Pancreas (tissue), 10 donors: ENCODE results near the gene ORM2. TPM values are rescaled to one million over a fixed set of nuclear protein-coding genes. Genes with fewer than 3 reads are reported as not detected.

Experiments used
- ATAC-seq, 4 donors: fragments of 200-7000 bp; cut with Tn5 transposase; one replicate each; pipeline versions ENCODE4 v1.8.0 to v1.9.1; 2020; ENCODE audit warnings: mild to moderate bottlenecking in 4 of 4, moderate library complexity in 4 of 4
- DNase-seq, 6 donors: peaks; one replicate each; pipeline ENCODE4 v3.0.0-alpha.2; 2020
- FAIRE-seq: peaks from 2 replicates; lab custom pipeline; 2012; peaks lifted over from hg19 to GRCh38; lab: Jason Lieb, UNC
- H3K27ac ChIP-seq, 4 donors: fragments of 200-600 bp; sonication (generic); 1 replicate in 3 of 4; 2 replicates in 1 of 4; pipeline versions ENCODE4 v1.5.0 to v1.8.0; 2020
- H3K27me3 ChIP-seq, 4 donors: fragments of 200-600 bp; one replicate each; pipeline ENCODE4 v1.8.0; 2021
- H3K36me3 ChIP-seq, 3 donors: fragments of 200-600 bp; sonication (generic) in 1 of 3; one replicate each; pipeline versions ENCODE4 v1.5.0 to v1.8.0; 2020 to 2021
- H3K4me1 ChIP-seq, 3 donors: fragments of 200-600 bp; one replicate each; pipeline ENCODE4 v1.8.0; 2021
- H3K4me3 ChIP-seq, 4 donors: fragments of 200-600 bp; sonication (generic) in 2 of 4; one replicate each; pipeline versions ENCODE4 v1.5.0 to v1.8.0; 2020 to 2021
- H3K9me3 ChIP-seq, 4 donors: fragments of 200-600 bp; one replicate each; pipeline ENCODE4 v1.8.0; 2021
- WGBS, 2 donors: extraction: QIAGEN DNeasy Blood & Tissue Kit; methylation state at CpG; one replicate each; pipeline ENCODE4 v1.1.7; 2013; 5-methylcytosine and 5-hydroxymethylcytosine counted together
- intact Hi-C, 3 donors: fragments of 100-400 bp; cut with DNase I; formaldehyde crosslinking; loops; one replicate each; pipeline versions ENCODE4 v1.11.1 to v1.14.2; 2022
- polyA plus RNA-seq, 2 donors: library from polyadenylated mRNA; stranded (reverse); fragments of 200-250 nt; gene quantifications; one replicate each; pipeline ENCODE4 v1.2.3, GENCODE V29; 2013
- total RNA-seq, 6 donors: library from RNA; stranded (reverse); fragmentation: NEBNext Ultra II Directional in 4 of 6; extraction: Animal tissue kit (Norgen Biotek cat#: 25700) in 4 of 6; gene quantifications; one replicate each; pipeline versions ENCODE4 v1.2.1 to v1.2.4, GENCODE V29; 2021 to 2023
- TF ChIP-seq, protein P1 (sequence below), 4 donors: fragments of 200-600 bp; sonication (generic) in 3 of 4; IDR thresholded peaks; one replicate each; pipeline versions ENCODE4 v1.5.0 to v1.8.0; 2021; ENCODE audit warnings: antibody characterized with exemption in 4 of 4
- donor health status: healthy with polysubstance abuse.
- donor health status: DM: no; HTN: no; CAD: no; lungs with moderate emphysema.
- donor health status: DM: no; HTN: no; CAD: no.
- donor health status: control.
- donor health status: control.
- donor health status: Bipolar disorder and iron deficiency.
- donor health status: DM: yes; HTN: yes; CAD: no.
- donor health status: DM: no; HTN: no; CAD: no.
- donor health status: DM: no; HTN: no; CAD: no.
- donor health status: DM: yes; HTN: yes; CAD: no.

Gene ORM2
- total and polyA plus RNA-seq, 8 donors, result 0.12 to 3.1 (median 0.50) TPM; not detected in 4

- H3K9me3 ChIP-seq, result no peaks in the 10 kb centered on the region
- H3K4me3 ChIP-seq, result no peak overlapping the region
- intact Hi-C loops, result loop anchor here in 2 of 3 donors (5.0 kb wide), 1 partner anchor 182 kb away; no protein-coding TSS in a partner anchor
- H3K27me3 ChIP-seq, result no peaks in the 10 kb centered on the region
- FAIRE-seq (no peak), DNase-seq (peak in 4 of 6 donors; percentile 7 to 59 (median 30)), ATAC-seq (no peak)
- H3K36me3 ChIP-seq, result peaks cover 0 to 10% (median 0%) of the 10 kb centered on the region in 3 donors
- H3K27ac ChIP-seq, result no peak overlapping the region
- 88 to 93% methylated on average over 13 of the region's 13 CpGs for WGBS, 2 donors
- TF ChIP-seq, protein P1, sequence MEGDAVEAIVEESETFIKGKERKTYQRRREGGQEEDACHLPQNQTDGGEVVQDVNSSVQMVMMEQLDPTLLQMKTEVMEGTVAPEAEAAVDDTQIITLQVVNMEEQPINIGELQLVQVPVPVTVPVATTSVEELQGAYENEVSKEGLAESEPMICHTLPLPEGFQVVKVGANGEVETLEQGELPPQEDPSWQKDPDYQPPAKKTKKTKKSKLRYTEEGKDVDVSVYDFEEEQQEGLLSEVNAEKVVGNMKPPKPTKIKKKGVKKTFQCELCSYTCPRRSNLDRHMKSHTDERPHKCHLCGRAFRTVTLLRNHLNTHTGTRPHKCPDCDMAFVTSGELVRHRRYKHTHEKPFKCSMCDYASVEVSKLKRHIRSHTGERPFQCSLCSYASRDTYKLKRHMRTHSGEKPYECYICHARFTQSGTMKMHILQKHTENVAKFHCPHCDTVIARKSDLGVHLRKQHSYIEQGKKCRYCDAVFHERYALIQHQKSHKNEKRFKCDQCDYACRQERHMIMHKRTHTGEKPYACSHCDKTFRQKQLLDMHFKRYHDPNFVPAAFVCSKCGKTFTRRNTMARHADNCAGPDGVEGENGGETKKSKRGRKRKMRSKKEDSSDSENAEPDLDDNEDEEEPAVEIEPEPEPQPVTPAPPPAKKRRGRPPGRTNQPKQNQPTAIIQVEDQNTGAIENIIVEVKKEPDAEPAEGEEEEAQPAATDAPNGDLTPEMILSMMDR (IDR thresholded peaks at IDR 0.05), result no peak
- H3K4me1 ChIP-seq, result no peaks in the 10 kb centered on the region
These were observed 40.6 kb upstream of the ORM2 start for GRCh38 chr9:114289106-114289505.

GRCh38 chr9:114289571-114290481 lies 39.8 kb upstream of the ORM2 start:
- FAIRE-seq (no peak), ATAC-seq (no peak)
- 80 to 87% methylated on average over 13 of the region's 13 CpGs for WGBS, 2 donors

GRCh38 chr9:114290561-114290986 lies 39.1 kb upstream of the ORM2 start:
- no peaks in the 10 kb centered on the region for H3K27me3 ChIP-seq
- whole genome bisulfite sequencing, 2 donors, result 63 to 66% methylated on average over 7 of the region's 7 CpGs
- H3K4me1 ChIP-seq, result no peaks in the 10 kb centered on the region
- intact Hi-C loops, result loop anchor here in 1 of 3 donors (5.0 kb wide), 1 partner anchor 208 kb away; no protein-coding TSS in a partner anchor
- H3K4me3 ChIP-seq, result no peak overlapping the region
- no peak overlapping the region for H3K27ac ChIP-seq
- FAIRE-seq (no peak), DNase-seq (peak in 1 of 6 donors; percentile 13), ATAC-seq (peak; percentile 20 to 46 (median 32))
- no peaks in the 10 kb centered on the region for H3K9me3 ChIP-seq
- H3K36me3 ChIP-seq, result peaks cover 0 to 24% (median 9%) of the 10 kb centered on the region in 3 donors
- TF ChIP-seq, protein P1 (IDR thresholded peaks at IDR 0.05), result no peak

More at GRCh38 chr9:114289571-114290481, 39.8 kb upstream of the ORM2 start:
- intact Hi-C loops, result loop anchor here in 2 of 3 donors (5.0 kb wide), 2 partner anchors 183 to 208 kb away; no protein-coding TSS in a partner anchor
- peak in 4 of 6 donors; percentile 10 to 73 (median 28) for DNase-seq
- Histone ChIP-seq H3K4me3 (no peak overlapping the region), H3K4me1 (no peaks in the 10 kb centered on the region), H3K9me3 (no peaks in the 10 kb centered on the region), H3K27me3 (no peaks in the 10 kb centered on the region), H3K36me3 (peaks cover 0 to 17% (median 5%) of the 10 kb centered on the region in 3 donors), H3K27ac (no peak overlapping the region)
- TF ChIP-seq, protein P1 (IDR thresholded peaks at IDR 0.05), result no peak

DNA sequence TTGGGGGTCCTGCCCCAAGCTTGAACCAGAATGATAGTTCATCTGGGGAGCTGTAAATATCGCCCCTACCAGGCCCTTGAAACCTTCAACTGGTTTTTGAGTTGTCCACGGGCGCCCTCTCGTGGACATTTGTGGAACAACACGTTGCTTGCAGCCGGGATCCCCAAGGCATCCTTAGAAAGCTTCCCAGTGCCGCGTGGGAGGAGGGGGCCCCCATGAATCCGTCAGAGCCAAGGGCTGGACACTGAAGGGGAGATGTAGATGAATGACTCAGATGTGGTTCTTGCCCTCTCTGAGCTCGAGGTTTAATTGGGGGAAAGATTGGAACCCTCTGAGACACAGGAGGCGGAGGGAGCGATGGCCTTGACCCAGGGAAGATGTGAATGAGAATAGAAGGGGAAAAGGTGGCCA lies 38.6 kb upstream of the ORM2 start:
- WGBS, 2 donors, result 17% methylated on average over 12 of the region's 12 CpGs
- no peaks in the 10 kb centered on the region for H3K9me3 ChIP-seq
- DNase-seq (peak; percentile 45 to 93 (median 78)), ATAC-seq (peak; percentile 60 to 84 (median 78)), FAIRE-seq (no peak)
- TF ChIP-seq, protein P1 (IDR thresholded peaks at IDR 0.05), result peak; percentile 91 to 97 (median 95)
- no peak overlapping the region for H3K27ac ChIP-seq
- no peaks in the 10 kb centered on the region for H3K27me3 ChIP-seq
- H3K4me3 ChIP-seq, result no peak overlapping the region
- no peaks in the 10 kb centered on the region for H3K4me1 ChIP-seq
- peaks cover 0 to 28% (median 9%) of the 10 kb centered on the region in 3 donors for H3K36me3 ChIP-seq
- intact Hi-C loops, result loop anchor here in 1 of 3 donors (5.0 kb wide), 1 partner anchor 209 kb away; no protein-coding TSS in a partner anchor
